Natural killer cell (primary cell): ENCODE results near the gene HIGD2A. TPM values are rescaled to one million over a fixed set of nuclear protein-coding genes. Genes with fewer than 3 reads are reported as not detected.

ENCODE experiments used
- ATAC-seq, 3 donors: fragments of 150-1000 bp in 2 of 3; fragments of 200-7000 bp in 1 of 3; cut with Tn5 transposase; 1 replicate in 1 of 3; 2 replicates in 2 of 3; pipeline ENCODE4 v1.10.0; 2021; ENCODE audit warnings: mild to moderate bottlenecking in 2 of 3, moderate library complexity in 2 of 3
- DNase-seq, 2 donors: peaks; one replicate each; pipeline versions ENCODE4 v3.0.0 to v3.0.0-alpha.2; 2013 to 2021; ENCODE audit warnings: mixed read lengths in 1 of 2
- H3K27ac ChIP-seq: one replicate; pipeline ENCODE4 v1.5.1; 2013; ENCODE audit warnings: mild to moderate bottlenecking, low read length
- H3K27me3 ChIP-seq: one replicate; pipeline ENCODE4 v1.6.1; 2013; ENCODE audit warnings: low read length; ENCODE audit not compliant: control insufficient read depth, insufficient read depth
- H3K36me3 ChIP-seq: one replicate; pipeline ENCODE4 v1.6.1; 2013; ENCODE audit warnings: low read length; ENCODE audit not compliant: control insufficient read depth, insufficient read depth
- H3K4me1 ChIP-seq: one replicate; pipeline ENCODE4 v1.6.1; 2013; ENCODE audit warnings: low read length; ENCODE audit not compliant: control insufficient read depth, insufficient read depth
- H3K4me3 ChIP-seq: one replicate; pipeline ENCODE4 v1.5.1; 2013; ENCODE audit warnings: low read length
- H3K9me3 ChIP-seq: one replicate; pipeline ENCODE4 v1.6.1; 2013; ENCODE audit warnings: low read length; ENCODE audit not compliant: control insufficient read depth, insufficient read depth
- H3K27ac Mint-ChIP-seq, 2 donors: one replicate each; pipeline ENCODE4 v1.8.0; 2022; ENCODE audit warnings: mild to moderate bottlenecking in 2 of 2, mixed read lengths in 2 of 2, moderate library complexity in 1 of 2
- H3K27me3 Mint-ChIP-seq, 2 donors: one replicate each; pipeline ENCODE4 v1.8.0; 2022; ENCODE audit warnings: low read depth in 2 of 2, mixed read lengths in 2 of 2
- H3K36me3 Mint-ChIP-seq: one replicate; pipeline ENCODE4 v1.8.0; 2022; ENCODE audit warnings: mixed read lengths
- H3K4me1 Mint-ChIP-seq, 2 donors: one replicate each; pipeline ENCODE4 v1.8.0; 2022; ENCODE audit warnings: mixed read lengths in 2 of 2
- H3K4me3 Mint-ChIP-seq: one replicate; pipeline ENCODE4 v1.8.0; 2022; ENCODE audit warnings: mild to moderate bottlenecking, moderate library complexity, mixed read lengths
- H3K9me3 Mint-ChIP-seq, 2 donors: one replicate each; pipeline ENCODE4 v1.8.0; 2022; ENCODE audit warnings: mixed read lengths in 2 of 2
- CTCF ChIP-seq: fragments of 200-600 bp; IDR thresholded peaks from one replicate; pipeline ENCODE4 v1.8.0; 2022; ENCODE audit warnings: antibody characterized with exemption
- WGBS: methylation state at CpG from one replicate; pipeline ENCODE4 v1.1.7; 2013; ENCODE audit warnings: missing lambda C conversion rate; ENCODE audit not compliant: insufficient coverage; 5-methylcytosine and 5-hydroxymethylcytosine counted together
- intact Hi-C: fragments of 100-400 bp; cut with micrococcal nuclease; formaldehyde crosslinking; loops from one replicate; pipeline ENCODE4 v1.14.2; 2022
- total RNA-seq, 4 donors: library from RNA; stranded (reverse); fragments of 120-200 nt in 1 of 4; gene quantifications; one replicate each; pipeline versions ENCODE4 v1.2.3 to v1.2.4, GENCODE V29; 2013 to 2022

HIGD2A gene
- total RNA-seq, 3 donors from 2014 or later (not counting 1 experiment from before 2014, with no cell fraction given) = 83.5 to 90.2 (median 86.2) TPM

GRCh38 chr5:176397736-176398420 lies 9.3 kb downstream of the HIGD2A start:
- peaks cover 9% of the 10 kb centered on the region for H3K36me3 ChIP-seq
- intact Hi-C loops = no loop called here
- Mint-ChIP-seq H3K4me3 (no peak overlapping the region), H3K27me3 (no peaks in the 10 kb centered on the region), H3K4me1 (peaks cover 0 to 4% of the 10 kb centered on the region in 2 donors), H3K36me3 (no peaks in the 10 kb centered on the region), H3K9me3 (no peaks in the 10 kb centered on the region), H3K27ac (peak overlapping the region in 1 of 2 donors; percentile 16)
- H3K27me3 ChIP-seq = no peaks in the 10 kb centered on the region
- H3K9me3 ChIP-seq = no peaks in the 10 kb centered on the region
- H3K4me3 ChIP-seq = no peak overlapping the region
- TF ChIP-seq CTCF = no peak
- H3K27ac ChIP-seq = no peak overlapping the region
- H3K4me1 ChIP-seq = no peaks in the 10 kb centered on the region
- 95% methylated on average over 18 of the region's 18 CpGs for WGBS
- ATAC-seq (no peak), DNase-seq (no peak)

- intact Hi-C loops = no loop called here
- no peaks in the 10 kb centered on the region for H3K4me1 ChIP-seq
- H3K36me3 ChIP-seq = peaks cover 2% of the 10 kb centered on the region
- H3K9me3 ChIP-seq = no peaks in the 10 kb centered on the region
- DNase-seq (no peak), ATAC-seq (peak in 1 of 3 donors; percentile 15)
- no peaks in the 10 kb centered on the region for H3K27me3 ChIP-seq
- H3K4me3 ChIP-seq = no peak overlapping the region
- Mint-ChIP-seq H3K27me3 (no peaks in the 10 kb centered on the region), H3K27ac (no peak overlapping the region), H3K36me3 (no peaks in the 10 kb centered on the region), H3K4me3 (no peak overlapping the region), H3K4me1 (peaks cover 0 to 4% of the 10 kb centered on the region in 2 donors), H3K9me3 (no peaks in the 10 kb centered on the region)
- WGBS = 93% methylated on average over 17 of the region's 17 CpGs
- TF ChIP-seq CTCF = no peak
- no peak overlapping the region for H3K27ac ChIP-seq
Observed at GRCh38 chr5:176400382-176401156, 12.0 kb downstream of the HIGD2A start.

- H3K27me3 Mint-ChIP-seq = no peaks in the 10 kb centered on the region
- DNase-seq (no peak), ATAC-seq (no peak)
- H3K9me3 Mint-ChIP-seq = no peaks in the 10 kb centered on the region
- H3K4me3 ChIP-seq = no peak overlapping the region
- no peak overlapping the region for H3K27ac ChIP-seq
- H3K27ac Mint-ChIP-seq = peak overlapping the region in 1 of 2 donors; percentile 35
- H3K36me3 ChIP-seq = peaks cover 7% of the 10 kb centered on the region
- intact Hi-C loops = no loop called here
- H3K9me3 ChIP-seq = no peaks in the 10 kb centered on the region
- no peak for TF ChIP-seq CTCF
- H3K27me3 ChIP-seq = no peaks in the 10 kb centered on the region
- H3K4me1 ChIP-seq = no peaks in the 10 kb centered on the region
- 94% methylated on average over 20 of the region's 22 CpGs for WGBS
- no peak overlapping the region for H3K4me3 Mint-ChIP-seq
- H3K36me3 Mint-ChIP-seq = no peaks in the 10 kb centered on the region
- peaks cover 0 to 4% of the 10 kb centered on the region in 2 donors for H3K4me1 Mint-ChIP-seq
Observed at GRCh38 chr5:176401281-176402205, 13.0 kb downstream of the HIGD2A start.
